GM13977 (cell line): ENCODE results near the gene GOLGA2.
A peak's percentile ranks its signal among the peaks of the same experiment; 100 is the strongest.

ENCODE experiments used
- DNase-seq: peaks from one replicate; pipeline ENCODE4 v3.0.0; 2012; ENCODE audit warnings: low spot score
- CTCF ChIP-seq: IDR thresholded peaks from 2 replicates; pipeline ENCODE4 v1.5.1; 2012; ENCODE audit warnings: mild to moderate bottlenecking, control low read depth; ENCODE audit not compliant: insufficient read depth; ENCODE audit errors: extremely low read depth, missing control alignments
- in situ Hi-C: fragments of 300-500 bp; cut with MboI; formaldehyde crosslinking; loops from one replicate; pipeline ENCODE4 v1.12.0; 2022; ENCODE audit warnings: low sequenced_read_pairs, low pct_unique_long_range_greater_than_20kb, mixed read lengths, inconsistent platforms; ENCODE audit not compliant: unreplicated experiment

The GOLGA2 gene

GRCh38 chr9:128253140-128253990, 22.4 kb downstream of the GOLGA2 start:
- no peak for DNase-seq
- no peak for TF ChIP-seq CTCF
- in situ Hi-C loops = no loop called here

GRCh38 chr9:128252317-128253139, 23.3 kb downstream of the GOLGA2 start:
- in situ Hi-C loops = no loop called here
- no peak for TF ChIP-seq CTCF
- DNase-seq = no peak

- DNase-seq = no peak
- no peak for TF ChIP-seq CTCF
- in situ Hi-C loops = no loop called here
Measured at GRCh38 chr9:128251732-128252100, 24.1 kb downstream of the GOLGA2 start.

GRCh38 chr9:128250839-128251731, 24.7 kb downstream of the GOLGA2 start:
- no peak for DNase-seq
- in situ Hi-C loops = no loop called here
- no peak for TF ChIP-seq CTCF

- in situ Hi-C loops = no loop called here
- DNase-seq = peak; percentile 100
- TF ChIP-seq CTCF = no peak
Measured at GRCh38 chr9:128249908-128250838, 25.6 kb downstream of the GOLGA2 start.
